Endothelial cell of umbilical vein (primary cell): ENCODE results near the gene HAPLN1.

Experiments
- CTCF ChIP-seq, 2 donors: IDR thresholded peaks; 1 replicate in 1 of 2; 2 replicates in 1 of 2; pipeline ENCODE4 v1.5.1; 2011; ENCODE audit warnings: low read length in 2 of 2, mild to moderate bottlenecking in 2 of 2, moderate library complexity in 2 of 2, control low read depth in 1 of 2, inconsistent platforms in 1 of 2, low read depth in 1 of 2; ENCODE audit not compliant: insufficient read depth in 1 of 2; ENCODE audit errors: extremely low read depth in 1 of 2
- EZH2 ChIP-seq: IDR thresholded peaks from 2 replicates; pipeline ENCODE4 v1.6.1; 2012; ENCODE audit warnings: borderline replicate concordance, low read depth, mild to moderate bottlenecking, moderate library complexity, low read length, inconsistent platforms; ENCODE audit not compliant: severe bottlenecking
- FOS ChIP-seq: IDR thresholded peaks from 2 replicates; pipeline ENCODE4 v1.6.1; 2011; ENCODE audit warnings: mild to moderate bottlenecking, low read length, moderate library complexity, borderline replicate concordance; ENCODE audit not compliant: insufficient read depth
- MAX ChIP-seq: IDR thresholded peaks from 2 replicates; pipeline ENCODE4 v1.6.1; 2011; ENCODE audit not compliant: insufficient read depth, insufficient read length
- MYC ChIP-seq: IDR thresholded peaks from one replicate; pipeline ENCODE4 v1.6.1; 2011; ENCODE audit warnings: mild to moderate bottlenecking, low read depth, low read length
- POLR2A ChIP-seq: IDR thresholded peaks from 2 replicates; pipeline ENCODE4 v1.6.1; 2012; ENCODE audit warnings: low read depth, mild to moderate bottlenecking, control low read depth, low read length
- POLR2AphosphoS5 ChIP-seq: IDR thresholded peaks from 2 replicates; pipeline ENCODE4 v1.6.1; 2012; ENCODE audit warnings: low read depth, mild to moderate bottlenecking, control low read depth, low read length, moderate library complexity; ENCODE audit not compliant: insufficient read depth

- TF ChIP-seq CTCF (IDR thresholded peaks at IDR 0.05; ENCODE audit: extremely low read depth in 1 of 2, insufficient read depth in 1 of 2, low read depth in 1 of 2, low read length in 2 of 2), result no peak
- TF ChIP-seq EZH2, result no peak
- TF ChIP-seq POLR2AphosphoS5, result no peak
- TF ChIP-seq POLR2A, result no peak
- TF ChIP-seq MAX, result no peak
- TF ChIP-seq FOS, result no peak
- TF ChIP-seq MYC, result no peak
Observed at GRCh38 chr5:83665631-83666030, 55.0 kb downstream of the HAPLN1 start.
